ENCODE data around the gene CIAPIN1.
A peak's percentile ranks its signal among the peaks of the same experiment; 100 is the strongest.

The CIAPIN1 gene

DNA sequence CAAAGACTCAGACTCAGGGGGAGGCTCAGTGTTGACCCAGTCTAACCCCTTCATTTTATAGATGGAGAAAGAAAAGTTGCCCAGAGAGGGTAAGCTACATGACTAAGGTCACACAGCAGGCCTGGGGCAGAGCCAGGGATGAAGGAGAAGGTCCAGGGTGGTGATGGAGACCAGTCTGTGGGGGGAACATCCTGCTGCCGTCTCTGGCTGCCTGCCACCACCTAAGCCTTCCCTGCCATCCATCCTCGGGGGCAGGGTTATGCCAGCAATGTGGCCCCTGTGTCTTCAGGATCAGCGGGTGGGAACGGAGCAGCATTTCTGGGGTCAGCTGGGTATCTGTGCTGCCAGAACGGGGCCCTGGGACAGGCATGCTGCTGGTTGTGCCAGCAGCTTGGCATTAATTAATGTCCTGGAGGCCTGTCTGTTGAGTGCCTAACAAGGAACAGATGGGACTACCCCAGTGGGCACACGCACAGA is 33.6 kb upstream of the CIAPIN1 start:
- DNase-seq, result peak; percentile 61
- Histone ChIP-seq H3K4me3 (ENCODE audit: low read depth, low read length) (peak overlapping the region; percentile 99), H3K27me3 (no peaks in the 10 kb centered on the region), H3K36me3 (peaks cover 95% of the 10 kb centered on the region), H3K4me1 (peaks cover 17% of the 10 kb centered on the region), H3K9me3 (no peaks in the 10 kb centered on the region)
- TF ChIP-seq, protein P1, sequence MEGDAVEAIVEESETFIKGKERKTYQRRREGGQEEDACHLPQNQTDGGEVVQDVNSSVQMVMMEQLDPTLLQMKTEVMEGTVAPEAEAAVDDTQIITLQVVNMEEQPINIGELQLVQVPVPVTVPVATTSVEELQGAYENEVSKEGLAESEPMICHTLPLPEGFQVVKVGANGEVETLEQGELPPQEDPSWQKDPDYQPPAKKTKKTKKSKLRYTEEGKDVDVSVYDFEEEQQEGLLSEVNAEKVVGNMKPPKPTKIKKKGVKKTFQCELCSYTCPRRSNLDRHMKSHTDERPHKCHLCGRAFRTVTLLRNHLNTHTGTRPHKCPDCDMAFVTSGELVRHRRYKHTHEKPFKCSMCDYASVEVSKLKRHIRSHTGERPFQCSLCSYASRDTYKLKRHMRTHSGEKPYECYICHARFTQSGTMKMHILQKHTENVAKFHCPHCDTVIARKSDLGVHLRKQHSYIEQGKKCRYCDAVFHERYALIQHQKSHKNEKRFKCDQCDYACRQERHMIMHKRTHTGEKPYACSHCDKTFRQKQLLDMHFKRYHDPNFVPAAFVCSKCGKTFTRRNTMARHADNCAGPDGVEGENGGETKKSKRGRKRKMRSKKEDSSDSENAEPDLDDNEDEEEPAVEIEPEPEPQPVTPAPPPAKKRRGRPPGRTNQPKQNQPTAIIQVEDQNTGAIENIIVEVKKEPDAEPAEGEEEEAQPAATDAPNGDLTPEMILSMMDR (IDR thresholded peaks at IDR 0.05; ENCODE audit: low read depth, low read length), result no peak

DNA sequence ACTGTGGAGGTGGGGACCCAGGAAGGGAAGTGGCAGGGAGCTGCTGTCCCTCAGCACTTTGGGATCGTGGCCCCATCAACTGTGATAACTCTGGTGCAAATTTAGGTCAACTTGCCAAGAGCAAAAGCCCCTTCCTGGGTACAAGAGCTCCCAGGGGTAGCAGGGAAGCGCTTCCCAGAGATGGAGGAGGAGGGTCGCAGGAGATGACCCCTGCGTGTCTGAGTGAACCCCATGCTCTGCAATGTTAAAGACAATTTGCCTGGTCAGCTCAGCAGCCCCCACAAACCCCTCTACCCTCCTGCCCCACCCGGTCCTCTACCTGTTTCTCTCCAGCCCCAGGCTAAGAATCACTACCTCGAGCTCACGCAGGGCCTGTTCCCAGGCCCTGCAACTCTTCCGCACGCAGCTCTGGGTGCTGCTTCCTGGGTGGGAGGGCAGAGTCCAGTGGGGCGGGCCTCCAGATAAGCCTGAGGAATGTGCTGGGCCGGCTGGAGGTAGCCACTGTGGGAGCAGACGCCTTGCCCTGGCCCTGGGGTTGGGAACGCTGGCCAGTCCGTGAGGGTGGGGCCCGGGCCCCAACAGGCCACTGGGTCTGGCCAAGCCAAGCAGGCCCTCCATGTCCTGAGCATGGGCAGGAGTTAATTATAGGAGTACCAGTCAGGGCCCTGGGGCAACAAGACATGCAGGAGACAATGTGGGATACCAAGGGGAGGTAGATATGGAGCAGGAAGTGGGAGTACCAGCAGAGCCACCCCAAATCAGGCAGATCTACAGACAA is 33.0 kb upstream of the CIAPIN1 start:
- DNase-seq, result peak; percentile 73
- Histone ChIP-seq H3K36me3 (peaks cover 95% of the 10 kb centered on the region), H3K27me3 (no peaks in the 10 kb centered on the region), H3K9me3 (no peaks in the 10 kb centered on the region), H3K4me3 (ENCODE audit: low read depth, low read length) (peak overlapping the region; percentile 99), H3K4me1 (peaks cover 17% of the 10 kb centered on the region)
- TF ChIP-seq, protein P1 (IDR thresholded peaks at IDR 0.05; ENCODE audit: low read depth, low read length), result no peak

DNA sequence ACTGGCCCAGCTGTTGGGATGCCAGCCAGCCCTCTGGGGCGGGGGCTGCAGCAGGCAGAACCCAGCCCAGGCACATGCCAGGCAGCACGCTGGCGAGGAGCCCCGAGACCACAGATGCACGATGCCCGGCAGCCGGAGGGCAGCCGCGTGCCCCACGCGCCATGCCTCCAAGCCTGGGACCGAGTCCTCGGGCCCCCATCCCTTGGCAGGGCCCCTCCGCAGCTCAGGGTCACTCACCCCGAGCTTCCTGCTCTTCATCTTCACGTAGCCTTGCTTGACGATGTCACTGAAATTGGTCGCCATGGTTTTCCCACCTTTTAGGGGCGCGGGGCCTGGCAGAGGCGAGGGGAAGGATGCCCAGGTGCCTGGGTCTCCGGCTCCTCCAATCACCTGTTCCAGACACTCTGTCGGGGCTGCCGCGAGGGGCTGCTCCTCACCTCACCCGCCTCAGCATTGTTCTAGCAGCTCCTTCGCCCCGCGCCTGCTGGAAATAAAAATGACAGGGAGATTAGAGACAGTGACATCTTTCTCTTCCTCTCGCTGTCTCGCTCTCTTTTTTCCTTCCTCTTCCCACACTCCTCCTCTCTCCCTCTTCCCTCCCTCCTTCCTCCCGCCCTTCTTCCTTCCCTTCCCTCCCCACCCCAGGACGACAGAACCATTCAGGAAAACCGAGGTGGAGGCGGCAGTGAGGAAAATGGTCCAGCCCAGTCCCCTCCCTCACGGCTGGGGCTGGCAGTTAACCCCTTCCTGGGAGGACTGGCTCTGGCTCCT is 32.2 kb upstream of the CIAPIN1 start:
- Histone ChIP-seq H3K36me3 (peaks cover 95% of the 10 kb centered on the region), H3K4me3 (ENCODE audit: low read depth, low read length) (peak overlapping the region; percentile 99), H3K9me3 (no peaks in the 10 kb centered on the region), H3K27me3 (no peaks in the 10 kb centered on the region), H3K4me1 (peaks cover 23% of the 10 kb centered on the region)
- TF ChIP-seq, protein P1 (IDR thresholded peaks at IDR 0.05; ENCODE audit: low read depth, low read length), result no peak
- peak; percentile 88 for DNase-seq

DNA sequence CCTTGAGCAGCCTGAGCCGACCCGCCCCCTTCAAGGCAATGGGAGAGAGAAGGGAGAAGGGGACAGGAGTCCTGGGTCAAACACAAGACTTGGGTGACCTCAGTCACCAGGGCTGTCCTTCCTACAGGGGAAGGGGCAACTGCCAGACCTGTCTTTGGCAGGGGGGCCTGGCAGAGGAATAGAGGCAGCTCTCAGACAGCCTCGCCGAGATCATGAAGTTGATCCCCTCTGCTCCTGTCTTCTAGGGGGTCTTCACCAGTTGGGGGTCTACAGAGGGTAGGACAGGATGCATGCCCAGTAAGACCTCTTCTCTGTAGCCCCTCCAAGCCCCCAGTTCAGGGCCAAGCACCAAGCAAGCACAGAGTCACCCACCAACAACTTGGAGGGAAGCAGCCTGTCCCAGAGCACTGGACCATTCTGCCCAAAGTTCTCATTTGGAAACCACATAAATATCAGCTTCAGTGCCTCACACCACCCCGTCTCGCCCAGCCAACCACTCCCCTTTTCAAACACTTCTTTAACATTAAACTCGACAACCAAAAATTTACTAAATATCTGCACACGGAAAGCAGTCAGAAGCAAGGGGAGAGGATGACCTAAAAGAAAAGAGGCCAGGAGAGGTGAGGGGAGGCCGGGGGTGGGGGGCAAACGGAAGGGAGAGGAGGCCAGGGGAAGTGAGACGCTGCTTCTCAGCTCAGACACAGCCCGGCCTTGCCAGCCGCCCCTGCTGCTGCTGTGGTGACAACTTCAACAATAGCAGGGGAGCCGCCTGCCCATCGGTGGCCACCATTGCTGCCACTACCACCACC is 31.4 kb upstream of the CIAPIN1 start:
- H3K4me1 ChIP-seq, result peaks cover 31% of the 10 kb centered on the region
- no peak for DNase-seq
- no peaks in the 10 kb centered on the region for H3K27me3 ChIP-seq
- H3K36me3 ChIP-seq, result peaks cover 98% of the 10 kb centered on the region
- H3K4me3 ChIP-seq (ENCODE audit: low read depth, low read length), result peak overlapping the region; percentile 99
- no peaks in the 10 kb centered on the region for H3K9me3 ChIP-seq
- TF ChIP-seq, protein P1 (IDR thresholded peaks at IDR 0.05; ENCODE audit: low read depth, low read length), result no peak

DNA sequence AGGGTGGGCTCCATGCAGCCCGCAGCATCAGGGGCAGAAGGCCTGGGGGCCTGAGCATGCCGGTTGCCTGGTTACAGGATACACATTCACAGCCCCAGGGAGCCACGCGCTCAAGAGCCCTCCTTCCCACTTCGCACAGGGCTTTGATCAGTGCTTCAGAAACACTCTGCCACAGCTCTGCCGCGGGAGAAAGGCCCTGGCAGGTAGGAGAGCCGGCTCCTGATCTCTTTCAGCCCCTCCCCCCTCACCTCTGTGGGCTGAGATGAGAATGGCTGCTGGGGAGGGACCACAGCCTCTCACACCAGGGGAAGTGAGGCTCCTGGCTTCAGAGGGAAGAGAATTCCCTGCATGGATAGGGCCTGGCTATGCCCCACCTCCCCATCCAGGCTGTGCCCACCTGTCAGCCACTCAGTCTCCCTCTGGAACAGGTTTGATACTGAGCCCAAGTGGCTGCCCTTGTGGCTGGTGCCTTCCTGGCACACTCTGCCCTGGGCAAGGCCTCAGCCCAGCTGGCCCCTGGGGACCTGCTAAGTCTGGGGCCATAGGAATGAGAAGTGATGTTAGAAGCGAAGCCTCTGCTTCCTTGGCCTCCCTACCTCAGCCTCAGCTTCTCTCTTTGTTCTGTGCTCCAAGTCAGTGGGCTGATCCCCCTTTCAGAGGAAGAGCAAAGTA is 30.5 kb upstream of the CIAPIN1 start:
- Histone ChIP-seq H3K27me3 (no peaks in the 10 kb centered on the region), H3K9me3 (no peaks in the 10 kb centered on the region), H3K4me3 (ENCODE audit: low read depth, low read length) (peak overlapping the region; percentile 99), H3K4me1 (peaks cover 40% of the 10 kb centered on the region), H3K36me3 (peaks cover 98% of the 10 kb centered on the region)
- DNase-seq, result peak; percentile 44
- TF ChIP-seq, protein P1 (IDR thresholded peaks at IDR 0.05; ENCODE audit: low read depth, low read length), result no peak
